ENCODE results near the gene DTX4.

DNA sequence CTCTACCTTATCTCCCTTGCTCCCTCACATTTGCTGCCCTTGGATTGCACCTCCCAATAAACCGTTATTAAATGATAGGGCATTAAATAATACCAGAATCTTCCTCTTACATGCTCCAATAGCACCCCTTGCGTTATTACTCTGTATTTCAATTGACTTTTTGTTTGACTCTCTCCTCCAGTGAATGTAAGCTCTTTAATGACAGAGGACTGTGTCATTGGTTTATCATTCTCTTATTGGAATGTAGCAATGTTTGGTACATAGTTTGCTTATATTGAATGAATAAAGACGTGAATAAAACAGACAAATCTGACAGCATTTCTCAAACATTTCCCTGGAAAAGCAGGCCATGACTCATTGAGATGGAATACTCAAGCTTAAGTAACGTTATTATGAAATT lies 49.5 kb downstream of the DTX4 start:
- TF ChIP-seq POLR2A (IDR thresholded peaks at IDR 0.05) (no peak), CTCF (IDR thresholded peaks at IDR 0.05) (no peak)

All from right lobe of liver (tissue), 4 donors.